ENCODE results near the gene IFT81.

GRCh38 chr12:110075880-110076279 is 48.3 kb upstream of the IFT81 start:
- TF ChIP-seq GATA2 (IDR thresholded peaks at IDR 0.05; ENCODE audit: low read depth, low read length) (no peak), GATA3 (IDR thresholded peaks at IDR 0.05; ENCODE audit: low read depth, low read length) (no peak)

All from SH-SY5Y (cell line).